ENCODE measurements around the gene PKP3.

Gene PKP3

DNA sequence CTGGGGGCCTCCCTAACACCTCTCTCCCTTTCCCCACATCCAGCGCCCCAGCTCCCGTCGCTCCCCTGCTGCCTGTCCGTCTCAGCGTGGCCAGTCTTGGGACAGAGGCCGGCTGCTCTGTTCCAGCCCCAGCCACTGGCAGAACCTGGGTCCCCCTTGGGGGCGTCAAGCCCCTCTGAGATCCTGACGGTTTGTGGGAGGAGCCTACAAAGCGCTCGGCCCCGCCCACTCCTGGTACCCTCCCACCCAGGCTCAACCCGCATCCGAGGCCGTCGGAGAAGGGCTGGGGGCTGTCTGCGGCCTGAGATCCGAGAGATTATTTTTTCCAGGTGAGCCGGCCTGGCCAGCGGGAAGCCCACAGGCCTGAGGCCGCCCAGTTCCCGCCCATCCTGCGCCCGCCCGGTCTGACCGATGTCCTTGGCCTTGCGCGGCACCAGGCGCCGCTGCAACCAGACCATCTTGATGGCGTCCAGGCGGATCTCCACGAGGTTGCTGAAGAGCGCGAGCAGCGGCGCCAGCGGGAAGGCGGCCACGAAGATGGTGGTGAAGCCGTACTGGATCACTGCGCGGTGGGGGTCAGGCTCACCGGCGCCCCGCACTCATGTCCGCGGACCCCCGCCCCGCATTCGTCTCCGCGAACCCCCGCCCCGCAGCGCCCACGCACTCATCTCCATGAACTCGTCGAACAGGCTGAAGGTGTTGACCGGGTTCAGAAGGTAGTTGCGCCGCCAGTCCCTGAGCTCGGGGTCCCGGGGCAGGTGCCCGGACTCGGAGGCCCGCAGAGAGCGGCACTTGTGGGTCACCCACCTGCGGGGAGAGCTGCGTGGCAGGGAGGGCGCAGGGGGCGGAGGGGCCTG is 26.3 kb downstream of the PKP3 start:
- TF ChIP-seq EZH2phosphoT487 (IDR thresholded peaks at IDR 0.05; ENCODE audit: low read length) (no peak), EZH2 (optimal IDR thresholded peaks at IDR 0.05; ENCODE audit: low read depth, low read length) (no peak)
- TF ChIP-seq, protein P1, sequence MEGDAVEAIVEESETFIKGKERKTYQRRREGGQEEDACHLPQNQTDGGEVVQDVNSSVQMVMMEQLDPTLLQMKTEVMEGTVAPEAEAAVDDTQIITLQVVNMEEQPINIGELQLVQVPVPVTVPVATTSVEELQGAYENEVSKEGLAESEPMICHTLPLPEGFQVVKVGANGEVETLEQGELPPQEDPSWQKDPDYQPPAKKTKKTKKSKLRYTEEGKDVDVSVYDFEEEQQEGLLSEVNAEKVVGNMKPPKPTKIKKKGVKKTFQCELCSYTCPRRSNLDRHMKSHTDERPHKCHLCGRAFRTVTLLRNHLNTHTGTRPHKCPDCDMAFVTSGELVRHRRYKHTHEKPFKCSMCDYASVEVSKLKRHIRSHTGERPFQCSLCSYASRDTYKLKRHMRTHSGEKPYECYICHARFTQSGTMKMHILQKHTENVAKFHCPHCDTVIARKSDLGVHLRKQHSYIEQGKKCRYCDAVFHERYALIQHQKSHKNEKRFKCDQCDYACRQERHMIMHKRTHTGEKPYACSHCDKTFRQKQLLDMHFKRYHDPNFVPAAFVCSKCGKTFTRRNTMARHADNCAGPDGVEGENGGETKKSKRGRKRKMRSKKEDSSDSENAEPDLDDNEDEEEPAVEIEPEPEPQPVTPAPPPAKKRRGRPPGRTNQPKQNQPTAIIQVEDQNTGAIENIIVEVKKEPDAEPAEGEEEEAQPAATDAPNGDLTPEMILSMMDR (IDR thresholded peaks at IDR 0.05; ENCODE audit: low read length), result no peak
- no peak overlapping the region for H3K4me3 ChIP-seq (ENCODE audit: low read length)
- no peak overlapping the region for H2AFZ ChIP-seq (ENCODE audit: low read length)
- no peak overlapping the region for H3K9ac ChIP-seq (ENCODE audit: low read length)
- H3K9me3 ChIP-seq (replicated peaks; ENCODE audit: insufficient read depth, low read length), result no peaks in the 10 kb centered on the region
- no peak overlapping the region for H3K27ac ChIP-seq (ENCODE audit: low read length)
- H3K4me1 ChIP-seq (ENCODE audit: low read length), result no peaks in the 10 kb centered on the region
- H3K9me2 ChIP-seq (replicated peaks; ENCODE audit: insufficient read depth, low read length), result no peaks in the 10 kb centered on the region
- no peak for DNase-seq
- no peaks in the 10 kb centered on the region for H3F3A ChIP-seq (ENCODE audit: insufficient read depth, low read length)
- no peaks in the 10 kb centered on the region for H4K20me1 ChIP-seq (ENCODE audit: insufficient read depth, low read length)
- no peak overlapping the region for H3K4me2 ChIP-seq (ENCODE audit: low read depth, low read length)
- no peaks in the 10 kb centered on the region for H3K36me3 ChIP-seq (replicated peaks; ENCODE audit: insufficient read depth, low read length)
- H3K27me3 ChIP-seq (replicated peaks; ENCODE audit: insufficient read depth, low read length), result peaks cover 74% of the 10 kb centered on the region
- H3K79me2 ChIP-seq (ENCODE audit: low read length), result no peaks in the 10 kb centered on the region

- peaks cover 73% of the 10 kb centered on the region for H3K27me3 ChIP-seq (replicated peaks; ENCODE audit: insufficient read depth, low read length)
- TF ChIP-seq EZH2phosphoT487 (IDR thresholded peaks at IDR 0.05; ENCODE audit: low read length) (no peak), EZH2 (optimal IDR thresholded peaks at IDR 0.05; ENCODE audit: low read depth, low read length) (no peak)
- TF ChIP-seq, protein P1 (IDR thresholded peaks at IDR 0.05; ENCODE audit: low read length), result no peak
- H2AFZ ChIP-seq (ENCODE audit: low read length), result no peak overlapping the region
- no peak overlapping the region for H3K4me2 ChIP-seq (ENCODE audit: low read depth, low read length)
- H3K27ac ChIP-seq (ENCODE audit: low read length), result no peak overlapping the region
- H3K9me3 ChIP-seq (replicated peaks; ENCODE audit: insufficient read depth, low read length), result no peaks in the 10 kb centered on the region
- H3K79me2 ChIP-seq (ENCODE audit: low read length), result no peaks in the 10 kb centered on the region
- H3K4me1 ChIP-seq (ENCODE audit: low read length), result no peaks in the 10 kb centered on the region
- no peak overlapping the region for H3K9ac ChIP-seq (ENCODE audit: low read length)
- H3K36me3 ChIP-seq (replicated peaks; ENCODE audit: insufficient read depth, low read length), result no peaks in the 10 kb centered on the region
- H4K20me1 ChIP-seq (ENCODE audit: insufficient read depth, low read length), result no peaks in the 10 kb centered on the region
- no peaks in the 10 kb centered on the region for H3F3A ChIP-seq (ENCODE audit: insufficient read depth, low read length)
- H3K4me3 ChIP-seq (ENCODE audit: low read length), result no peak overlapping the region
- DNase-seq, result no peak
- H3K9me2 ChIP-seq (replicated peaks; ENCODE audit: insufficient read depth, low read length), result no peaks in the 10 kb centered on the region
Observed at GRCh38 chr11:420911-421321, 26.9 kb downstream of the PKP3 start.

DNA sequence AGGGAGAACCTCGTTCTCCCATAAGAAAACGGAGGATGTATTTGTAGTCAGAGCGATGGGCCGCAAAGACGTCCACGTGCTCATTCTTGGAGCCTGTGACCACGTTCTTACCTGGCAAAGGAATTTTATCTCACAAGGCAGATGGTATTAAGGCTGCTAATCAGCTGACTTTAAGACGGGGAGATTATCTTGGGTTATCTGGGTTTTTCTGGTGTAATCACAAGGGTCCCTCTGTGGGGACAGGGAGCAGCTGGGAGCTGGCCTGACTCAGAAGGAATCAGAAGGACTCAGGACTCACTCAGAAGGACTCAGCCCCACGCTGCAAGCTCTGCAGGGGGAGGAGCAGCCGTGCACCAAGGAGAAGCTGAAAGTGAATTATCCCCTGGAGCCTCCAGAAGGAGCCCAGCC is 28.2 kb downstream of the PKP3 start:
- Histone ChIP-seq H3K27ac (ENCODE audit: low read length) (no peak overlapping the region), H3K4me1 (ENCODE audit: low read length) (no peaks in the 10 kb centered on the region), H3K9ac (ENCODE audit: low read length) (no peak overlapping the region), H3K9me3 (replicated peaks; ENCODE audit: insufficient read depth, low read length) (no peaks in the 10 kb centered on the region), H3K79me2 (ENCODE audit: low read length) (no peaks in the 10 kb centered on the region), H2AFZ (ENCODE audit: low read length) (no peak overlapping the region), H3K27me3 (replicated peaks; ENCODE audit: insufficient read depth, low read length) (peaks cover 70% of the 10 kb centered on the region), H3K9me2 (replicated peaks; ENCODE audit: insufficient read depth, low read length) (no peaks in the 10 kb centered on the region), H3K4me2 (ENCODE audit: low read depth, low read length) (no peak overlapping the region), H3K36me3 (replicated peaks; ENCODE audit: insufficient read depth, low read length) (no peaks in the 10 kb centered on the region), H3F3A (ENCODE audit: insufficient read depth, low read length) (no peaks in the 10 kb centered on the region), H3K4me3 (ENCODE audit: low read length) (no peak overlapping the region), H4K20me1 (ENCODE audit: insufficient read depth, low read length) (no peaks in the 10 kb centered on the region)
- TF ChIP-seq, protein P1 (IDR thresholded peaks at IDR 0.05; ENCODE audit: low read length), result no peak
- TF ChIP-seq EZH2 (optimal IDR thresholded peaks at IDR 0.05; ENCODE audit: low read depth, low read length), result no peak
- no peak for TF ChIP-seq EZH2phosphoT487 (IDR thresholded peaks at IDR 0.05; ENCODE audit: low read length)
- DNase-seq, result no peak
